IMR-90 (cell line): ENCODE results near the gene RNF130.
"Not testable (repeated sequence)": the region's sequence is repeated elsewhere in the genome, so short reads cannot be mapped to it uniquely, and the experiment has no call there.

Experiments used
- BHLHE40 ChIP-seq: fragments of 150-350 bp; IDR thresholded peaks from 2 replicates; pipeline ENCODE4 v1.6.1; 2016; ENCODE audit warnings: mild to moderate bottlenecking, low read depth, low read length
- CEBPB ChIP-seq: IDR thresholded peaks from 2 replicates; pipeline ENCODE4 v1.6.1; 2012; ENCODE audit warnings: low read depth, low read length, improper control_type of control experiment
- CHD1 ChIP-seq: IDR thresholded peaks from 2 replicates; pipeline ENCODE4 v1.6.1; 2012; ENCODE audit warnings: low read depth, low read length, improper control_type of control experiment
- CTCF ChIP-seq: conservative IDR thresholded peaks from 2 replicates; pipeline ENCODE4 v1.5.1; 2012; ENCODE audit warnings: mild to moderate bottlenecking, low read depth, low read length, improper control_type of control experiment
- ELK1 ChIP-seq: fragments of 150-350 bp; IDR thresholded peaks from 2 replicates; pipeline ENCODE4 v1.6.1; 2016; ENCODE audit warnings: low read depth, mild to moderate bottlenecking, low read length, moderate library complexity, borderline replicate concordance
- FOS ChIP-seq: fragments of 150-350 bp; IDR thresholded peaks from 2 replicates; pipeline ENCODE4 v1.6.1; 2016; ENCODE audit warnings: low read depth, low read length
- MAZ ChIP-seq: IDR thresholded peaks from 2 replicates; pipeline ENCODE4 v1.6.1; 2012; ENCODE audit warnings: low read depth, mild to moderate bottlenecking, low read length, improper control_type of control experiment, moderate library complexity, borderline replicate concordance
- NFE2L2 ChIP-seq: fragments of 150-350 bp; IDR thresholded peaks from 2 replicates; pipeline ENCODE4 v1.6.1; 2016; ENCODE audit warnings: low read depth, mild to moderate bottlenecking, low read length
- POLR2A ChIP-seq: IDR thresholded peaks from 2 replicates; pipeline ENCODE4 v1.6.1; 2012; ENCODE audit warnings: mild to moderate bottlenecking, low read depth, low read length
- RAD21 ChIP-seq: IDR thresholded peaks from 2 replicates; pipeline ENCODE4 v1.6.1; 2012; ENCODE audit warnings: low read length, improper control_type of control experiment
- RCOR1 ChIP-seq: IDR thresholded peaks from 2 replicates; pipeline ENCODE4 v1.6.1; 2012; ENCODE audit warnings: mild to moderate bottlenecking, low read length, improper control_type of control experiment; ENCODE audit not compliant: insufficient replicate concordance
- RFX5 ChIP-seq: IDR thresholded peaks from 2 replicates; pipeline ENCODE4 v1.8.0; 2012; ENCODE audit warnings: low read depth, mild to moderate bottlenecking, low read length, moderate library complexity
- SMC3 ChIP-seq: fragments of 150-350 bp; IDR thresholded peaks from 2 replicates; pipeline ENCODE4 v1.6.1; 2016; ENCODE audit warnings: low read depth, mild to moderate bottlenecking, antibody characterized with exemption, low read length, moderate library complexity
- USF2 ChIP-seq: fragments of 150-350 bp; IDR thresholded peaks from 2 replicates; pipeline ENCODE4 v1.6.1; 2017; ENCODE audit warnings: mild to moderate bottlenecking, antibody characterized with exemption, low read length, low read depth

GRCh38 chr5:179990525-179990924, 81.0 kb downstream of the RNF130 start:
- not testable (repeated sequence) for TF ChIP-seq CTCF, POLR2A, SMC3, ELK1, CEBPB, NFE2L2, MAZ, RFX5, BHLHE40, USF2, FOS, RCOR1, CHD1, RAD21
